AG08395 (cell line): ENCODE results near the gene PLCD1.
A peak's percentile ranks its signal among the peaks of the same experiment; 100 is the strongest.
"Not testable (repeated sequence)": the region's sequence is repeated elsewhere in the genome, so short reads cannot be mapped to it uniquely, and the experiment has no call there.

Experiments
- DNase-seq: peaks from one replicate; pipeline ENCODE4 v3.0.0; 2012; ENCODE audit warnings: mixed read lengths, low spot score

The PLCD1 gene

DNA sequence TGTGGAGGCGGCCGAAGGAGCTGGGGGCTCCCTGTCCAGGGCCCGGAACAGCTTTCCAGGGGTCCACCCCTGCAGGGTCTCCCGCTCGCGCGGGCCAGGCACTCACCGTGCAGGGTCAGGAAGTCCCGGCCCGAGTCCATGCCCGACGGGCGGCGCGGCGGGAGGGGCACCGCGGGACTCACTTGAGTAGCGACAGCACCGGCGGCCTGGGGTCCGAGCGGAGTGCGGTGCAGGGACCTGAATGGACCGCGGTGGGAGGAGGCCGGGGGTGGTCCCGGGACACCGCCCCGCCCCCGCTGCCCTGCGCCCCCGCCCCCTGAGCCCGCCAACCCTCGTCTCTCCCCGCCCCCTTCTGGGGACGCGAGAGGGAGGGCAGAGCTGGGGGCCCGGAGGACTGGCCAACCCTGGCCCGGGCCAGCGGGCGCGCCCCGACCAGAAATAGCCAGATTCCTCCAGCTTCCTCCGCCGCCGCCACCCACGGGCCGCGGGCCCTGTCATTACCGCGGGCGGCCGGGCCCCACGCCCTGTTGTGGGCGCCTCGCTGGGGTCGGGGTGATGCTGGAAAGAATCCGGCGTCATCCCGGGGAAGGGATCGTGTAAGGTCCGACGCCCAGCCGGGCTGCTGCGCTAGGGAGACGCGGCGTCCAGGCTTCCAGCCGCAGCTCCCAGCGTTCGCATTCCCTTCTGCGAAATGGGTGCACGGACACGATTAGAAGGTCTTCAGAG, at the start of gene PLCD1:
PLCD1 (minus strand) TSS at position 243 of the 726 bp plus-strand sequence; CDS start at position 140, 103 bp downstream.
- DNase-seq = peak; percentile 88

DNA sequence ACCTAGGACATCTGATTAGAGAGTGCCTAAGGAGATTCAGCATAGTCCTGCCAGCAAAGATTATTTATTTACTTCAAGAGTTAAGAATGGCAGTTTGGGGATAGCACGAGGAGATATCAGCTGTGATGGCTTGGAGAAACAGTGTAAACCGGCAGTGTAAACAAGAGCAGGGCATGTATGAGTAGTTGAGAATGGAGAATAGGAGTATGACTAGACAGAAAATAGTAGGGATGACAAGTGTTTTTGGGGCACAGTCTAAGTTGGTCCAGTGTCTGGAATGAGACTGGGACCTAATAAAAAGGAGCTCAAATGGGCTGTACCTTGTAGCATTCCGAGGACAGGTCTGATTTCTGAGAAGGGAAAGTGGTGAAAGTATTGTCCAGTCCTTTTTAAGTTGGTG, 47.6 kb upstream of the PLCD1 start:
- not testable (repeated sequence) for DNase-seq

DNA sequence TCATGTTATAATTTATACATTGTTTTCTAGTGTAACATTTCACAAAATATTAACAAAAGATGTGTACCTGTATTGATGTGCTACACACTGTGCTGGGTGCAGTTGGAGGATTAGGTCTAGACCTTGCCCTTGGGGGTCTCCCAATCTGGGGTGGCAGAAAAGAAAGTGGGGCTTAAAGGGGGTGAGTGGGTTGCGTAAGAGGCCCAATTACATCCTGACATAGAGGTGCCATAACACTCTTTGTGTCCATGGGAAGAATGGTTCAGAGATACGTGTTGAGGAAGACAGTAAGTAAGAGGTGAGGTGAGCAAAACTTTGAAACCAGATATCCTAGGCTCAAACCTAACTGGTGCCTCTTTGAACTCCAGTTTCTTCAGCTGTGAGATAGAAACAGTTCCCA, 40.6 kb upstream of the PLCD1 start:
- no peak for DNase-seq

DNA sequence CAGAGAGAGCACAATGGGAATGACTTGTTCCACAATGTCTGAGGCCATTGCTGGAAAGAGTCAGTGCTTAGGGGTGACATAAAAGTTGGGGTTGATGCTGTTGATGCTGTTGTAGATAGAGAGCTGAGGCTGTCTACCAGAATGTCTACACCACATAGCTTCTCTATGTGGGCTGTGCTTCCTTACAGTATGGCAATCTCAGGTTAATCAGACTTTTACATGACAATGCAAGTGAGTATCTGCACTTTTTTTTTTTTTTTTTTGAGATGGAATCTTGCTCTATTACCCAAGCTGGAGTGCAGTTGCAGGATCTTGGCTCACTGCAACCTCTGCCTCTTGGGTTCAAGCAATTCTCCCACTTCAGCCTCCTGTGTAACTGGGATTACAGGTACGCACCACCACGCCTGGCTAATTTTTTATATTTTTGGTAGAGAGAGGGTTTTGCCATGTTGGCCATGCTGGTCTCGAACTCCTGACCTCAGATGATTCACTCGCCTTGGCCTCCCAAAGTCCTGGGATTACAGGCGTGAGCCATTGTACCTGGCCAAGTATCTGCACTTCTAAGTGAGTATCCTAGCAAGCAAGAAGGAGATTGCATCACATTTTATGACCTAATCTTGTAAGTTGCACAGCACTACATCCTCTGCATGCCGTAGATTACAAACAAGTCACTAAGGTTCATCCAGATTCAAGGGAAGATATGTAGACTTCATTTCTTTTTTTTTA, 38.2 kb upstream of the PLCD1 start:
- no peak for DNase-seq

DNA sequence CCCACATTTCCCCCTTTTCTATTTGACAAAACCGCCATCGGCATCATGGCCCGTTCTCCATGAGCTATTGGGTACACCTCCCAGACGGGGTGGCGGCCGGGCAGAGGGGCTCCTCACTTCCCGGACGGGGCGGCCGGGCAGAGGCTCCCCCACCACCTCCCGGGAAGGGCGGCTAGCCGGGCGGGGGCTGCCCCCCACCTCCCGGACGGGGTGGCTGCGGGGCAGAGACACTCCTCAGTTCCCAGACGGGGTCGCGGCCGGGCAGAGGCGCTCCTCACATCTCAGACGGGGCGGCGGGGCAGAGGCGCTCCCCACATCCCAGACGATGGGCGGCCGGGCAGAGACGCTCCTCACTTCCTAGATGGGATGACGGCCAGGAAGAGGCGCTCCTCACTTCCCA, 35.0 kb upstream of the PLCD1 start:
- not testable (repeated sequence) for DNase-seq

DNA sequence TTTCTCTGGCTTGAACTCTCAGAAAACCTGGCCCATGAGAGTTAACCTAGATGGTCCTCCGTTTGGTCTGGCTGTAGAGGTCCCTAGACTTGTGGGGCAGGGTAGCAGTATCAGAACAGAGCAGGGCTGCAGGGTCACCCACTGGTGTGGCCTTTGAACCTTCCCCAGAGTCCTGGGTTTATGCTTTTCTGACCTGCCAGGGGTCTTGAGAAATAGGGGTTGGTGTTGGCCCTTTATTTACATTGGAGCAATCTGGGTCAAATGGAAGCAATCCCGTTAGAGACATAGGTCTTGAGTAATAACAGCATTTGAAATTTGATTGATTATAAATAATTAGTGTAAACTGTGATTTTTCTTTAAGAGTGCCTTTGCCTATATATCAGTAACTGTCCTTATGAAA, 33.4 kb upstream of the PLCD1 start:
- DNase-seq = no peak

DNA sequence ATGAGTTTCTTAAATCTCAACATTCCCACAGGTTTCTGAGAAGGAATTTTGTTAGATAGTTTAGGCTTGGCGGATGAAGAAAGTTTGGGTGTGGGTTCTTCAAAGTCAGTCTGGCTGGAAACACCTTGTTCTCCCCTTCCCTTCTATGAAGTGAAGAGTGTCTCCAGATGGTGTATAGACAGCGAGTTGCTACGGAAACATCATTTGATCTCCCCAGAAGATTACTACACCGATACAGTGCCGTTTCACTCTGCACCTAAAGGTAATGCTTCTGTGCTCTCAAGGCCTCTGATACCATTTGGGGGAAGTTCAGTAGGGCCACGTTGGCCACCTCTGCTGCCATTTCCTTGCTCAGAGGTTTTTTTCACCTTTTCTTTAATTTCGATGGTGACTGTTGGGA, 30.1 kb upstream of the PLCD1 start:
- DNase-seq = no peak

DNA sequence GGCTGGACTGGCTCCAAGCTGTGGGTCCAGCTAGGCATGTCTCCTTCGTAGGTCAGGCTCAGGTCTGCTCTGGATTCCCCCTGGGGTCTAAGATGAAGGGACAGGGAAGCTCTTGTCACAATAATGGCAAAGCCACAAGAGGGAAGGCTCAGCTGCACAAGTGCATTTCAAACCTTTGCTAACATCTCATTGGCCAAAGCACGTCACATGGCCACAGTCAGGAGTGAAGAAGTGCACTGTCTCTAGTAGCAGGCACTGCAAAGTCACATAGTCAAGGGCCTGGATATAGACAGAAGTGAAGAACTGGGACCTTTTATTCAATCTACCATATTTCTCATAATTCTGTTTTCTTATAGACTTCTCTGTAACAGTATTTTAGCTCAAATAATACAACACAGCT, 29.7 kb upstream of the PLCD1 start:
- DNase-seq = no peak

DNA sequence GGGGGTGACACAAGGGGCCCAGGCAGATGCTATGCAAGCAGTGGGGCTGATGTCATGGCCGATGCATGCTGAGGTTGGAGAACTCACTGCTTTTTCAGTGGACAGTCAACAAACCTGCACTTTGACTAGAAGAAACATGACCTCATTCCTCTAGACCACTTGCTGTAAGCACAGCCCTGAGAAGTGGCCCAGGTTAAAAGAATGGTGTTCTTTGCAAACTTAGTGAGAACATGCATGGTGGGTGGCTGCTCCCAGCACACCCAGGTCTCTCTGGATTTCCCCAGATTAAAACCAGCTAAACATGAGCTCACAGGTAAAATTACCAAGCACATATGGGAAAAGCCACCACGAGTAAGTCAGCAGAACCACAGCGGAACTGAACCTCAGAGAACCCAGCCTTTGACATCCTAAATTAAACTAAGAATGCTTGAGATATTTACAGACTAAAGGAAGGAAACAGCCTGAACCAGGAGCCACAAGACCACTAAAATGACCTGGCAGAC, 25.1 kb upstream of the PLCD1 start:
- DNase-seq = no peak

DNA sequence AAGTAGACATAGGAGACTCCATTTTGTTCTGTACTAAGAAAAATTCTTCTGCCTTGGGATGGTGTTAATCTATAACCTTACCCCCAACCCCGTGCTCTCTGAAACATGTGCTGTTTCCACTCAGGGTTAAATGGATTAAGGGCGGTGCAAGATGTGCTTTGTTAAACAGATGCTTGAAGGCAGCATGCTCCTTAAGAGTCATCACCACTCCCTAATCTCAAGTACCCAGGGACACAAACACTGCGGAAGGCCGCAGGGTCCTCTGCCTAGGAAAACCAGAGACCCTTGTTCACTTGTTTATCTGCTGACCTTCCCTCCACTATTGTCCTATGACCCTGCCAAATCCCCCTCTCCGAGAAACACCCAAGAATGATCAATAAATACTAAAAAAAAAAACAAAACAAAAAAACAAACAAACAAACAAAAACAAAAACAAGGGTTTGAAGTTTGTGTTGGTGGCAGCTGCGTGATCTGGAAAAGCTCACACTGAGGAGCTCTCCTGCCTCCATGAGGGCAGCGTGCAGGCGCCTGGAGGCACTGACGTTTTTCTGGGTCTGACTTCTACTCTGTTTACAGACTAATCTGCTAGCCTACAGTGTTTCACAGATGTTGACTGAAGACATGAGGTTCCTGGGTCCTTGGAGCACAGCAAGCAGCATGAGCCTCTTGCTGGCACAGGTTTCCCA, 24.5 kb upstream of the PLCD1 start:
- DNase-seq = not testable (repeated sequence)

DNA sequence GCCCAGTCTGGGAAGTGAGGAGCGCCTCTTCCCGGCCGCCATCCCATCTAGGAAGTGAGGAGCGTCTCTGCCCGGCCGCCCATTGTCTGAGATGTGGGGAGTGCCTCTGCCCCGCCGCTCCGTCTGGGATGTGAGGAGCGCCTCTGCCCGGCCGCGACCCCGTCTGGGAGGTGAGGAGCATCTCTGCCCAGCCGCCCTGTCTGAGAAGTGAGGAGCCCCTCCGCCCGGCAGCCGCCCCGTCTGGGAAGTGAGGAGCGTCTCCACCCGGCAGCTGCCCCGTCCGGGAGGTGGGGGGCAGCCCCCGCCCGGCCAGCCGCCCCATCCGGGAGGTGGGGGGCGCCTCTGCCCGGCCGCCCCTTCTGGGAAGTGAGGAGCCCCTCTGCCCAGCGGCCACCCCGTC, 23.8 kb upstream of the PLCD1 start:
- DNase-seq = not testable (repeated sequence)

DNA sequence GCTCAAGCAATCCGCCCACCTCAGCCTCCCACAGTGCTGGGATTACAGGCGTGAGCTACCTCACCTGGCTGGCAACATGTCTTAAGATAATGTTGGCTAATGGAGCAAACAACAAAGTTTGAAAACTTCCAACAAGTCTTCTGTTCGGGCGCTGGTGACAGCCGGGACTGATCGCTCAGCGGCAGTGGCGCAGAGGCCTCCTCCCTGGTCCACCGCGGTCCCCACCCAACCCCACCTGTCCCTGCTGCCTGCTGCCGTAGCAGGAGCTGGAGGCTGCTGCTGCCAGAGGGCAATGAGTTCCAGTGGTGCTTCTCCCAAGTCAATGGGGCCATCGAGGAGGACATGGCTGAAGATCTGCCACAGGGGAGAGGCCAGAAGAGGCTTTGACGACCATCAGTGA, 21.7 kb upstream of the PLCD1 start:
- DNase-seq = no peak

DNA sequence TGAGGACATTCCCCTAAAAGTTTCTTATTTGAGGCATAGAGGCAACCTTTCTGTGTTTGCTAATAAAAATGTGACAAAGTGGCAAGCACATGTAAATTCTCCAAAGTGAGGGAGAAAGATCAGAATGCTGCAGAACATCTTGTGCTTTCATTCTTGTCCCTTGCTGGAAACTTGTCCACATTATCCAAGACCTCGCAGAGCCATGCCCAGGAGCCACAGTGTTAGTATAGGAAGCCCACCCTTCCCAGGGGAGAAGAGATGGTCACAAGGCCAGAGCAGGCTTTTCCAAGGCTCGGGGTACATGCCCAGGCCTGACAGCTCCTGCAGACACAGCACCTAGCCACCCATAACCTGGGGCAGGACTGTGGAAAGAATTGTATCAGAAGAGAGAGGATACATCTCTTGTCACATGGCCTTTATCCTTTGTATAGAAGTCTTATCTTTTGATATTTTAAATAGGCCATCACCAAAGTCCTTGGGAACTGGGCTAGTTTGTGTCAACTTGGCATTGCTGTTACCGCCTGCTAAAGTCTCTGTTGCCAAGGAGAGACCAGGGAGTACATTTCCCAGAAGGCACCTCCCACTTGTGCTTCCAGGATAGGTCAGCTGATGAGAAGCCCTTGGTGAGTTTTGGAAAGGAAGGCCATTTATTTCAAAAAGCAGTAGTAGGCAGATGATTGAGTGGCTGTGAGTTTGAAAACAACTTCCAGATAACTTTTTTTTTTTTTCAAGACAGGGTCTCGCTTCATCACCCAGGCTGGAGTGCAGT, 20.1 kb upstream of the PLCD1 start:
- DNase-seq = no peak

DNA sequence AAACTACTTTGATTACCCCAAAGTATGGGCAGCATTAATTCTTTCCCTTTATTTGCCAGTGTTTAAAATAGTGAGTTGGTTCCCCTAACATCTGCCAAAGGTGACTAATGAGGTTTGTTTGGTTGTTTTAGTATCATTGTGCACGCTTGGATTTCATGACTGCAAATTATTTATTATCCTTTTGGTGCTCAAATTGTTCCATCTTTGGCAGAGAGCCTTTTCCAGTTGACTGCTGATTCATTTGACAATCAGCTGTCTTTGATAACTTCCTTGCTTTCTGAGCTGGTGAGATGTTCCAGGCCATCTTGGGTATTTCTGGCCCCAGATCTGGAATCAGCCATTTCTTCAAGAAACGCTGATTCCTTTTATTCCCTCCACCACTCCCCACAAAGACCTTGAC, 18.5 kb upstream of the PLCD1 start:
- no peak for DNase-seq

DNA sequence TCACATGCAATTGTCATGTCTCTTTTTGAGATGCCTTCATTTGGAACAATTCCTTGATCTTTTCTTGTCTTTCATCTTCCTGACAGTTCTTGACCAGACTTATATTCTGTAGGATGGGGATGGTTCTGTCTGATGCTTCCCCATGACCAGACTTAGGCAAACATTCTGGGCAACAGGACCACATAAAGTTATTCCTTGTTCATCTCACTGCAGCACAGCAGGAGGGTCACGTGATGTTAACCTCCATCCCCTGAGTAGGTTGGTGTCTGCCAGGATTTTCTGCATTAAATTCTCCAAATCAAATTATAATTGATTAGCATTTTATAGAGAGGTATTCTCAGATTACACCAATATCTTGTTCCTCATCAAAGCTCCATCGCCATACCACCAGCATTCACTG, 17.4 kb upstream of the PLCD1 start:
- DNase-seq = no peak

DNA sequence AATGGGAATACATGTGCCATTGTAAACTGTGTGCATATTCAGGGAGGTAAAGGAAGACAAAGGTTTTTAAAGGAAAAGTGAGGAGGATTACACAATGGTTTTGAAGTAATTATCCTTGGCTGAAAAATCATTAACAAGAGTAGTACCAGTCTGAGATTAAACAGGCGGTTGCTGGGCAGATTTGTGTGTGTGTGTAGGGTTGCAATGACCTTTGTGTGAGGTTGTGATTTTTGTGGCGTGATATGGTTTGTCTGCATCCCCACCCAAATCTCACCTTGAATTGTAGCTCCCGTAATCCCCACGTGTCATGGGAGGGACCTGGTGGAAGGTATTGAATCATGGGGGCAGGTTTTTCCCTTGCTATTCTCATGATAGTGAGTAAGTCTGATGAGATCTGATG, 16.6 kb upstream of the PLCD1 start:
- no peak for DNase-seq

DNA sequence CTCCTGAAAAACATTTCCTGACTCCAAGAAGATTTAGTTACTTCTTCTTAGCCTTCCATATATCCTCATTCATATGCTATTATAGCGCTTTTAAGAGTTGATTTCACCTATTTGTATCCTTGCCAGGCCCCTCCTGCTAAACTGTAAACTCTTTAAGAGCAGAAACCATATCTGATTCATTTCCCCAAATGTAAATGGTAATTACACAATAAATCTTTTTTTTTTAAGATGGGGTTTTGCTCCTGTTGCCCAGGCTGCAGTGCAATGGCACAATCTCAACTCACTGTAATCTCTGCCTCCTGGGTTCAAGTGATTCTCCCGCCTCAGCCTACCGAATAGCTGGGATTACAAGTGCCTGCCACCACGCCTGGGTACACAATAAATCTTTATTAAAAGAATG, 14.0 kb upstream of the PLCD1 start:
- DNase-seq = no peak

DNA sequence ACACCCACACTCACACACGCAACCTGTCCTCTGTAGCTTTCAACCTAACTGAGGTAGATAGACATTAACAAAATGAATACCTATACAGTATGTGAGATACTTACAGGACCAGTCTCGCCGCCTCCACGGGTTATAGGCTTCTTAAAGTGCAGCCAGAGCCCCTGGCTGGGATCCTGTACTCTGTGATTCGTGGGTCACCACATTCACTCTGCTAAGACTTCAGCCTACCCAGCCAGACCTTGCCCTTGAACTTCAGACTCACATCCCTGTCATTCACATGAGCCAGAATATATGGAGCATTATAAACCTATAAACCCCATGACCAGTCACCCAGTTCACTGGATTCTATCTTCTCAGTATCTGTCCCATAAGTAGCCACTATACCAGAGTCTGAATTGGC, 11.0 kb upstream of the PLCD1 start:
- no peak for DNase-seq

DNA sequence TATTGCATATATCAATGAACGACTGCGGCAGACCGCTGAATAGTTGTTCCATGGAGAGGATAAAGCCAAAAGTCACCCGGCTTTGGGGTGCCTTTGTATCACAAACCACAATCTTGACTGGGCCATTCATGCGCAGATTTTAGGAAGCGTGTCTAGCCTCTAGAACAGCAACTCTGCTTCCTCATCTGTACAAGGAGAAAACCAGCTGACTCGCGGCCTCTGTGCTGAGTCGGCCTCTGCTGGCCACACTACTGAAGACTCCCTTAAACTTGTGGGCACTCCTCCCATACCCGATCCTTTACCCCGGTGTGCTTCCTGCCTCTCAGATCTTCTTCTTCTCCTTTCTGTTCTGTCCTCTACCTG, 10.4 kb upstream of the PLCD1 start:
- DNase-seq = peak; percentile 55

DNA sequence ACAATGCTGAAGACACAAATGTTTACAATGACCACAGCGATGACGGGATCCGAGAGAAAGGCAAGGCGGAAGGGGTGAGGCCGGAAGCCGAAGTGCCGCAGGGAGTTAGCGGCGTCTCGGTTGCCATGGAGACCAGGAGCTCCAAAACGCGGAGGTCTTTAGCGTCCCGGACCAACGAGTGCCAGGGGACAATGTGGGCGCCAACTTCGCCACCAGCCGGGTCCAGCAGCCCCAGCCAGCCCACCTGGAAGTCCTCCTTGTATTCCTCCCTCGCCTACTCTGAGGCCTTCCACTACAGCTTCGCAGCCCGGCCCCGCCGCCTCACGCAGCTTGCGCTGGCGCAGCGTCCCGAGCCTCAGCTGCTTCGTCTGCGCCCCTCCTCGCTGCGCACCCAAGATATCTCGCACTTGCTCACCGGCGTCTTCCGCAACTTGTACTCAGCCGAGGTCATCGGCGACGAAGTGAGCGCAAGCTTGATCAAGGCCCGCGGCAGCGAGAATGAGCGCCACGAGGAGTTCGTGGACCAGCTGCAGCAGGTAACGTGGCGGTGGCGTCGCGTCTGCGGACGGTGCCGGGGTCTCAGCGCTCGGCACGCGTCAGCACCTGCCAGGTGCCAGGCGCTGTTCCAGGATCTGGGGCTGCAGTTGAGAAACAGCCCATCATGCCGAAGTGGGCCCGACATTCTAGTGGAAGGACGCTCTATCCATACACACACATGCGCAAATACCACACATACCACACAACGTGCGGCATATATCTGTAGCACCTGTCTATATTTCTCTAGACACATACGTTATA, 9.9 kb upstream of the PLCD1 start, which contains the start of gene DLEC1:
DLEC1 (plus strand) TSS at position 108 of the 798 bp plus-strand sequence; CDS start at position 126, 18 bp downstream.
- peak; percentile 52 for DNase-seq

DNA sequence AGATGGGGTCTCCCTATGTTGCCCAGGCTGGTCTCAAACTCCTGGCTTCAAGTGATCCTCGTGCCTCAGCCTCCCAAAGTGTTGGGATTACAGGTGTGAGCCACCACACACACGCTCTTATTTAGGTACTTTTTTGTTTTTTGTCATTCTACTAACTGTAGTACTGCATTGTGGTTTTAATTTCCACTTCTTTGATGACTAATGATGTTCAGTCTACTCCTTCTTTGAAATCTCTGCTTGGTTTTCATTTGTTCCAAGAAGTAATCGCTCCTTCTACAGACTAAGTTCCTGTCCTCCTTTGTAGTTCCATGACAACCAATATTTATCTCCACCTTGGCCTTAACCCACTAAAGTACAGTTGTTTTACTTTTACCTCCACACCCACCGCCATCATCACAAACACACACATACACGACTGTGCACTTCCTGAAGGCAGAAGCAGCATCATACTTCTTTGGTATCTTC, 9.0 kb upstream of the PLCD1 start:
- no peak for DNase-seq
